22Rv1 (cell line): ENCODE data around the gene VGLL4.

Source experiments
- CTCF ChIP-seq: fragments of 450-650 bp; IDR thresholded peaks from 2 replicates; pipeline ENCODE4 v1.5.1; 2017; ENCODE audit warnings: mild to moderate bottlenecking
- ZFX ChIP-seq: fragments of 450-650 bp; IDR thresholded peaks from 2 replicates; pipeline ENCODE4 v1.6.1; 2017; ENCODE audit warnings: antibody characterized with exemption, borderline replicate concordance

GRCh38 chr3:11583235-11583634 is 60.5 kb downstream of the VGLL4 start:
- TF ChIP-seq CTCF (no peak), ZFX (no peak)
